CD4-positive, CD25-positive, alpha-beta regulatory T cell (primary cell): Measurements from ENCODE around the gene PLEKHA1. TPM values are rescaled to one million over a fixed set of nuclear protein-coding genes. Genes with fewer than 3 reads are reported as not detected.

Experiments
- ATAC-seq, 2 donors: fragments of 150-1000 bp; cut with Tn5 transposase; one replicate each; pipeline ENCODE4 v1.10.0; 2021; ENCODE audit warnings: low read depth in 2 of 2, moderate number of reproducible peaks in 2 of 2, moderate library complexity in 1 of 2
- DNase-seq, 3 donors: peaks; one replicate each; pipeline versions ENCODE4 v3.0.0 to v3.0.0-alpha.2; 2012 to 2022; ENCODE audit warnings: mixed read lengths in 1 of 3
- H3K27ac ChIP-seq: one replicate; pipeline ENCODE4 v1.7.0; 2013; ENCODE audit warnings: mild to moderate bottlenecking, low read length; ENCODE audit not compliant: insufficient read depth, poor library complexity, severe bottlenecking
- H3K27me3 ChIP-seq: one replicate; pipeline ENCODE4 v1.7.0; 2013; ENCODE audit warnings: low read length; ENCODE audit not compliant: control insufficient read depth, insufficient read depth
- H3K36me3 ChIP-seq: one replicate; pipeline ENCODE4 v1.7.0; 2013; ENCODE audit warnings: mild to moderate bottlenecking, low read length, moderate library complexity; ENCODE audit not compliant: control insufficient read depth, insufficient read depth
- H3K4me1 ChIP-seq: 2 replicates; pipeline ENCODE4 v1.7.0; 2013; ENCODE audit warnings: mild to moderate bottlenecking, low read length; ENCODE audit not compliant: insufficient read depth, control insufficient read depth, poor library complexity, severe bottlenecking
- H3K4me3 ChIP-seq: one replicate; pipeline ENCODE4 v1.7.0; 2013; ENCODE audit warnings: low read depth, mild to moderate bottlenecking, low read length, moderate library complexity
- H3K9me3 ChIP-seq, 2 experiments: 1 replicate in 1 of 2; 2 replicates in 1 of 2; pipeline ENCODE4 v1.7.0; 2013; ENCODE audit warnings: low read length in 2 of 2, mild to moderate bottlenecking in 1 of 2, moderate library complexity in 1 of 2; ENCODE audit not compliant: control insufficient read depth in 2 of 2
- H3K27ac Mint-ChIP-seq, 3 donors: one replicate each; pipeline ENCODE4 v1.8.0; 2020 to 2022; ENCODE audit warnings: mild to moderate bottlenecking in 3 of 3, mixed read lengths in 3 of 3, moderate library complexity in 2 of 3
- H3K27me3 Mint-ChIP-seq: one replicate; pipeline ENCODE4 v1.8.0; 2022; ENCODE audit warnings: mild to moderate bottlenecking, mixed read lengths
- H3K36me3 Mint-ChIP-seq: one replicate; pipeline ENCODE4 v1.8.0; 2020; ENCODE audit warnings: mixed read lengths
- H3K4me1 Mint-ChIP-seq, 4 donors: one replicate each; pipeline ENCODE4 v1.8.0; 2020 to 2022; ENCODE audit warnings: mixed read lengths in 4 of 4, mild to moderate bottlenecking in 1 of 4
- H3K4me3 Mint-ChIP-seq, 4 donors: one replicate each; pipeline ENCODE4 v1.8.0; 2020 to 2022; ENCODE audit warnings: mild to moderate bottlenecking in 4 of 4, mixed read lengths in 4 of 4, moderate library complexity in 3 of 4
- H3K9me3 Mint-ChIP-seq, 7 donors: one replicate each; pipeline ENCODE4 v1.8.0; 2020 to 2022; ENCODE audit warnings: mixed read lengths in 7 of 7, mild to moderate bottlenecking in 3 of 7, moderate library complexity in 2 of 7
- polyA plus RNA-seq, 4 donors: library from polyadenylated mRNA; unstranded; fragments of 300-500 nt; fragmentation: Illumina TruSeq; gene quantifications; one replicate each; pipeline ENCODE4 v1.2.3, GENCODE V29; 2021
- total RNA-seq: library from RNA; stranded (reverse); gene quantifications from one replicate; pipeline ENCODE4 v1.2.3, GENCODE V29; 2022

Gene PLEKHA1
- total and polyA plus RNA-seq, 5 donors from 2014 or later, result 35.9 to 112 (median 88.7) TPM

GRCh38 chr10:122381680-122382079 lies 7.2 kb downstream of the PLEKHA1 start:
- H3K4me1 ChIP-seq, result peaks cover 21% of the 10 kb centered on the region
- ATAC-seq, result no peak
- Mint-ChIP-seq H3K27ac (peak overlapping the region in 1 of 3 donors; percentile 87), H3K27me3 (no peaks in the 10 kb centered on the region), H3K9me3 (peaks cover 0 to 8% (median 0%) of the 10 kb centered on the region in 7 donors), H3K36me3 (peaks cover 35% of the 10 kb centered on the region), H3K4me1 (peaks cover 30 to 83% (median 61%) of the 10 kb centered on the region in 4 donors), H3K4me3 (peak overlapping the region in 3 of 4 donors; percentile 2 to 54 (median 33))
- H3K9me3 ChIP-seq, result no peaks in the 10 kb centered on the region
- DNase-seq, result no peak
- H3K27ac ChIP-seq, result no peak overlapping the region
- H3K36me3 ChIP-seq, result peaks cover 19% of the 10 kb centered on the region
- no peaks in the 10 kb centered on the region for H3K27me3 ChIP-seq
- no peak overlapping the region for H3K4me3 ChIP-seq

- Mint-ChIP-seq H3K36me3 (peaks cover 22% of the 10 kb centered on the region), H3K4me3 (peak overlapping the region in 2 of 4 donors; percentile 32 to 36), H3K27ac (peak overlapping the region in 1 of 3 donors; percentile 90), H3K27me3 (no peaks in the 10 kb centered on the region), H3K9me3 (no peaks in the 10 kb centered on the region), H3K4me1 (peaks cover 38 to 86% (median 49%) of the 10 kb centered on the region in 4 donors)
- ATAC-seq (no peak), DNase-seq (no peak)
- Histone ChIP-seq H3K27ac (no peak overlapping the region), H3K4me3 (peak overlapping the region; percentile 30), H3K4me1 (peaks cover 17% of the 10 kb centered on the region), H3K9me3 (no peaks in the 10 kb centered on the region), H3K27me3 (no peaks in the 10 kb centered on the region), H3K36me3 (peaks cover 9% of the 10 kb centered on the region)
These were observed 12.0 kb downstream of the PLEKHA1 start for GRCh38 chr10:122386514-122386913.

- DNase-seq (no peak), ATAC-seq (no peak)
- H3K27ac ChIP-seq, result no peak overlapping the region
- no peaks in the 10 kb centered on the region for H3K27me3 ChIP-seq
- H3K4me1 Mint-ChIP-seq, result peaks cover 39 to 84% (median 46%) of the 10 kb centered on the region in 4 donors
- H3K27me3 Mint-ChIP-seq, result no peaks in the 10 kb centered on the region
- H3K36me3 Mint-ChIP-seq, result peaks cover 20% of the 10 kb centered on the region
- H3K36me3 ChIP-seq, result peaks cover 9% of the 10 kb centered on the region
- H3K27ac Mint-ChIP-seq, result no peak overlapping the region
- no peaks in the 10 kb centered on the region for H3K9me3 Mint-ChIP-seq
- peaks cover 17% of the 10 kb centered on the region for H3K4me1 ChIP-seq
- H3K4me3 Mint-ChIP-seq, result peak overlapping the region in 1 of 4 donors; percentile 63
- no peaks in the 10 kb centered on the region for H3K9me3 ChIP-seq
- no peak overlapping the region for H3K4me3 ChIP-seq
These were observed 13.1 kb downstream of the PLEKHA1 start for GRCh38 chr10:122387572-122387971.

GRCh38 chr10:122388287-122388997 lies 13.9 kb downstream of the PLEKHA1 start:
- no peak overlapping the region for H3K4me3 ChIP-seq
- no peak for ATAC-seq
- Mint-ChIP-seq H3K4me3 (peak overlapping the region in 1 of 4 donors; percentile 25), H3K4me1 (peaks cover 35 to 84% (median 47%) of the 10 kb centered on the region in 4 donors), H3K36me3 (peaks cover 21% of the 10 kb centered on the region), H3K27me3 (no peaks in the 10 kb centered on the region), H3K9me3 (no peaks in the 10 kb centered on the region), H3K27ac (no peak overlapping the region)
- H3K27me3 ChIP-seq, result no peaks in the 10 kb centered on the region
- DNase-seq, result no peak
- H3K4me1 ChIP-seq, result peaks cover 17% of the 10 kb centered on the region
- H3K36me3 ChIP-seq, result peaks cover 11% of the 10 kb centered on the region
- H3K9me3 ChIP-seq, result no peaks in the 10 kb centered on the region
- no peak overlapping the region for H3K27ac ChIP-seq

GRCh38 chr10:122390271-122390670 lies 15.8 kb downstream of the PLEKHA1 start:
- Histone ChIP-seq H3K9me3 (no peaks in the 10 kb centered on the region), H3K27me3 (no peaks in the 10 kb centered on the region), H3K4me3 (no peak overlapping the region), H3K36me3 (peaks cover 28% of the 10 kb centered on the region), H3K27ac (no peak overlapping the region), H3K4me1 (peaks cover 21% of the 10 kb centered on the region)
- no peak overlapping the region for H3K4me3 Mint-ChIP-seq
- DNase-seq (no peak), ATAC-seq (no peak)
- H3K36me3 Mint-ChIP-seq, result peaks cover 30% of the 10 kb centered on the region
- H3K27ac Mint-ChIP-seq, result peak overlapping the region in 1 of 3 donors; percentile 6
- H3K27me3 Mint-ChIP-seq, result no peaks in the 10 kb centered on the region
- H3K9me3 Mint-ChIP-seq, result no peaks in the 10 kb centered on the region
- peaks cover 39 to 76% (median 52%) of the 10 kb centered on the region in 4 donors for H3K4me1 Mint-ChIP-seq

- no peaks in the 10 kb centered on the region for H3K9me3 ChIP-seq
- H3K27me3 ChIP-seq, result no peaks in the 10 kb centered on the region
- peaks cover 21% of the 10 kb centered on the region for H3K4me1 ChIP-seq
- H3K9me3 Mint-ChIP-seq, result no peaks in the 10 kb centered on the region
- no peak overlapping the region for H3K27ac Mint-ChIP-seq
- peaks cover 28% of the 10 kb centered on the region for H3K36me3 Mint-ChIP-seq
- no peak for DNase-seq
- ATAC-seq, result no peak
- H3K4me3 ChIP-seq, result no peak overlapping the region
- H3K36me3 ChIP-seq, result peaks cover 32% of the 10 kb centered on the region
- no peak overlapping the region for H3K4me3 Mint-ChIP-seq
- H3K4me1 Mint-ChIP-seq, result peaks cover 36 to 74% (median 49%) of the 10 kb centered on the region in 4 donors
- H3K27me3 Mint-ChIP-seq, result no peaks in the 10 kb centered on the region
- no peak overlapping the region for H3K27ac ChIP-seq
These were observed 16.2 kb downstream of the PLEKHA1 start for GRCh38 chr10:122390679-122391078.

GRCh38 chr10:122391875-122392274 lies 17.4 kb downstream of the PLEKHA1 start:
- H3K36me3 ChIP-seq, result peaks cover 41% of the 10 kb centered on the region
- ATAC-seq (no peak), DNase-seq (no peak)
- Mint-ChIP-seq H3K27me3 (no peaks in the 10 kb centered on the region), H3K4me1 (peaks cover 27 to 65% (median 40%) of the 10 kb centered on the region in 4 donors), H3K9me3 (no peaks in the 10 kb centered on the region), H3K4me3 (no peak overlapping the region), H3K27ac (peak overlapping the region in 2 of 3 donors; percentile 4 to 60), H3K36me3 (peaks cover 34% of the 10 kb centered on the region)
- H3K27ac ChIP-seq, result no peak overlapping the region
- H3K4me1 ChIP-seq, result peaks cover 18% of the 10 kb centered on the region
- no peaks in the 10 kb centered on the region for H3K27me3 ChIP-seq
- no peaks in the 10 kb centered on the region for H3K9me3 ChIP-seq
- no peak overlapping the region for H3K4me3 ChIP-seq

GRCh38 chr10:122392835-122393234 lies 18.3 kb downstream of the PLEKHA1 start:
- peaks cover 20 to 63% (median 37%) of the 10 kb centered on the region in 4 donors for H3K4me1 Mint-ChIP-seq
- Histone ChIP-seq H3K27ac (no peak overlapping the region), H3K9me3 (no peaks in the 10 kb centered on the region), H3K4me1 (peaks cover 14% of the 10 kb centered on the region), H3K4me3 (no peak overlapping the region), H3K27me3 (no peaks in the 10 kb centered on the region), H3K36me3 (peaks cover 47% of the 10 kb centered on the region)
- DNase-seq (no peak), ATAC-seq (no peak)
- no peak overlapping the region for H3K27ac Mint-ChIP-seq
- H3K27me3 Mint-ChIP-seq, result no peaks in the 10 kb centered on the region
- H3K9me3 Mint-ChIP-seq, result no peaks in the 10 kb centered on the region
- no peak overlapping the region for H3K4me3 Mint-ChIP-seq
- H3K36me3 Mint-ChIP-seq, result peaks cover 33% of the 10 kb centered on the region
